Activated naive CD4-positive, alpha-beta T cell treated with anti-CD3 and anti-CD28 coated beads, Interleukin-2, amount 10 ng/mL, durations not matched to agents 7 days and 5 days (primary cell): Measurements from ENCODE around the gene ALOX12.
"Not testable (repeated sequence)": the region's sequence is repeated elsewhere in the genome, so short reads cannot be mapped to it uniquely, and the experiment has no call there.

Experiments used
- CTCF ChIA-PET: fragments of 350-600 bp; sonication (Branson Sonifier 250); formaldehyde crosslinking; loops from one replicate; lab custom pipeline; 2021; ENCODE audit warnings: antibody characterized with exemption; lab: Charles Lee
- DNase-seq: peaks from one replicate; pipeline ENCODE4 v3.0.0-alpha.2; 2020
- H3K27ac Mint-ChIP-seq: one replicate; pipeline ENCODE4 v1.8.0; 2021; ENCODE audit warnings: mild to moderate bottlenecking, moderate library complexity, mixed read lengths
- H3K27me3 Mint-ChIP-seq: one replicate; pipeline ENCODE4 v1.8.0; 2021; ENCODE audit warnings: mild to moderate bottlenecking, mixed read lengths
- H3K36me3 Mint-ChIP-seq: one replicate; pipeline ENCODE4 v1.8.0; 2021; ENCODE audit warnings: mixed read lengths
- H3K4me1 Mint-ChIP-seq: one replicate; pipeline ENCODE4 v1.8.0; 2021; ENCODE audit warnings: mixed read lengths
- H3K4me3 Mint-ChIP-seq: one replicate; pipeline ENCODE4 v1.8.0; 2021; ENCODE audit warnings: mild to moderate bottlenecking, moderate library complexity, mixed read lengths
- H3K9me3 Mint-ChIP-seq: one replicate; pipeline ENCODE4 v1.8.0; 2021; ENCODE audit warnings: mixed read lengths

ALOX12 gene

DNA sequence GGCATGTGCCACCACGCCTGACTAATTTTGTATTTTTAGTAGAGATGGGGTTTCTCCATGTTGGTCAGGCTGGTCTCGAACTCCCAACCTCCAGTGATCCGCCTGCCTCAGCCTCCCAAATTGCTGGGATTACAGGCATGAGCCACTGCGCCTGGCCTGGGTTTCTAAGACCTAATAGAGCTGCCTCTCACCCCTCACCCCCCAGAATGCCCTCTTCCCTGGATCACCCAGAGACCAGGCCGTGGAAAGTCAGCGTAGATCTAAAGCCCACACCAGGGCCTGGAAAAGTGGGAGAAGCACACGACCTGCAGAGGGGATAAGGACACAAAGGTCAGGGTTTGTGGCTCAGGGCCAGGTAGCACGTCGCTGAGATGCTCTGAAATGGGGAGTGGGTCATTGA lies 54.7 kb downstream of the ALOX12 start:
- not testable (repeated sequence) for DNase-seq, H3K4me3 Mint-ChIP-seq, H3K9me3 Mint-ChIP-seq, H3K36me3 Mint-ChIP-seq, H3K27ac Mint-ChIP-seq
- Mint-ChIP-seq H3K4me1 (peaks cover 19% of the 10 kb centered on the region), H3K27me3 (peaks cover 32% of the 10 kb centered on the region)
- CTCF ChIA-PET, result interaction anchor here (0.9 to 13.2 kb wide), 5 partner anchors 14 to 127 kb away, joined by 3 to 270 read pairs (median 6); partner anchors contain the start of gene CLEC10A

DNA sequence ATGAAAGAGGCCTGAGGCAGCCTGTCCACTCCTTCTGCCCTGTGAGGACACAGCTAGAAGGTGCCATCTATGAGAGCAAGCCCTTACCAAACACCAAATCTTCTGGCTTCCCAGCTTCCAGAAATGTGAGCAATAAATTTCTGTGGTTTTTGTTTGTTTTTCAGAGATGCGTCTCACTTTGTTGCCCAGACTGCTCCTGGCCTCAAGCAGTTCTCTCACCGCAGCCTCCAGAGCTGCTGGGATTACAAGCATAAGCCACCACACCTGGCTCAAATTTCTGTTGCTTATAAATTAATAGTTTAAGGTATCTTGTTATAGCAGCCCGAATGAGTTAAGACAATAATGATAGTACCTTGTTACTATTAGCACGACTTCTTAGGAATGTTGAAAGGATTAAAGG lies 60.5 kb downstream of the ALOX12 start:
- H3K4me3 Mint-ChIP-seq, result no peak overlapping the region
- no peaks in the 10 kb centered on the region for H3K36me3 Mint-ChIP-seq
- CTCF ChIA-PET, result interaction anchor here (13.2 kb wide), 1 partner anchor 81 kb away, joined by 270 read pairs; no protein-coding TSS in a partner anchor

DNA sequence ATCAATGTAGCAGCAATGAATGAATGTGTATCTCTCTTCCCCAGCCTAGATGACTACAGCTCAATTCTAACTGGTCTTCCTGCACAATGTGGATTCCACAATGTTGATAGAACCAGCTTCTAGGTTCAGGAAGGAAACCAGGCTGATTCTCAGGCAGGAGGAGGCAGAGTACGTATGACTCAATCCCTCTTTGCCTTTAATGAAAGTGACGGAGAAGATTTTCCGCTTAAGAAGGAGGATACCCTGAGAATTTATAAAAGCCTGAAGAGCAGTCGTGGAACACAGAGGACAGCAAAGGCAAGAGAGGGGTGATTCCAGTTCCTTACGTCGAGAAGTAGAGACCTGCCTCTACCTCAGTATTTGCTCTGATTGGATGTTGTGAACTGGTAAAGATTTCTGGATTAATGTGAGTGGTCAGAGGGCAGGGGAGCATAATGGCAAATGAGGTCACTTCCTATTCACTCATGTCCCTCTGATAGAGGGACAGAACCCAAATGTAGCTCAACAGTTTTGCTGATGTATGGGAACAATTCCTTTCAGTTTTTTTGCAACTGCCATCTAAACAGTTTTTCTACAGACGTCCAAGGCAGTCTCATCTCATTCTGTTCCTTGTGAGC lies 63.1 kb downstream of the ALOX12 start:
- no peaks in the 10 kb centered on the region for H3K9me3 Mint-ChIP-seq
- no peak overlapping the region for H3K27ac Mint-ChIP-seq

More for the DNA sequence above, 60.5 kb downstream of the ALOX12 start:
- Mint-ChIP-seq H3K27me3 (peaks cover 28% of the 10 kb centered on the region), H3K27ac (no peak overlapping the region), H3K9me3 (no peaks in the 10 kb centered on the region), H3K4me1 (no peaks in the 10 kb centered on the region)
- no peak for DNase-seq

More for the DNA sequence above, 63.1 kb downstream of the ALOX12 start:
- CTCF ChIA-PET, result interaction anchor here (0.7 to 1.4 kb wide), 2 partner anchors 60 to 87 kb away, joined by 3 read pairs; no protein-coding TSS in a partner anchor
- Mint-ChIP-seq H3K4me1 (no peaks in the 10 kb centered on the region), H3K4me3 (no peak overlapping the region), H3K36me3 (no peaks in the 10 kb centered on the region), H3K27me3 (peaks cover 33% of the 10 kb centered on the region)
- no peak for DNase-seq
